Stimulated activated CD4-positive, alpha-beta T cell treated with anti-CD3 and anti-CD28 coated beads, Interleukin-12 subunit alpha, Interleukin-12 subunit beta, amount 100 ng/mL, for 4 hours (primary cell): ENCODE data around the gene HDAC6.
"Not testable (repeated sequence)": the region's sequence is repeated elsewhere in the genome, so short reads cannot be mapped to it uniquely, and the experiment has no call there.

Experiments used
- DNase-seq: peaks from one replicate; pipeline ENCODE4 v3.0.0-alpha.2; 2020

HDAC6 gene

GRCh38 chrX:48790477-48790876 is 11.4 kb upstream of the HDAC6 start:
- no peak for DNase-seq

DNA sequence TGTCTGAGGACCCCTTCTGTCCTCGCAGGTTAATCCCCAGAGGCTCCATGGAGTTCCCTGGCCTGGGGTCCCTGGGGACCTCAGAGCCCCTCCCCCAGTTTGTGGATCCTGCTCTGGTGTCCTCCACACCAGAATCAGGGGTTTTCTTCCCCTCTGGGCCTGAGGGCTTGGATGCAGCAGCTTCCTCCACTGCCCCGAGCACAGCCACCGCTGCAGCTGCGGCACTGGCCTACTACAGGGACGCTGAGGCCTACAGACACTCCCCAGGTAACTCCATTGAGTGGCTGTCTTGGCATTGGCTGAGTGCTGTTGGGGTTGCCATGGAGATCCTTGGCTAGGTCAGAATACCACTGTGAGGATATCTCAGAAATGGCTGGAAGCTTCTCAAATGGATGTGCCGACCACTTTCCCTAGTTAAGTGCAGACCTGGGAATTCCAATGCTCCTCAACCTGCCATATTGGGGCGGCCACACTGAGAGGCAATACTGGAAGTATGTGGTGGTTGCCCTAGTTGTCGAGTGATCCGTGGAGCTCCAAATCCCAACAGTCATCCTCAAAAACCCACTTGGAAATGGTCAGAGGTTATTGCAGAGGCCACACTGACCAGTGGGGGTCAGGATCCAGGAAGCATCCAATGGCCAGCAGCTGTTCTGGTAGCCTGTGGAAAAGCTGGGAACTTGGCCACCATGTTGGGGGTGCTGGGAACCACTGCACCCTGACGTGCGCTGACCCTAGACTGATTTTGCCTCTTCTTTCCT is 10.6 kb upstream of the HDAC6 start:
- no peak for DNase-seq

DNA sequence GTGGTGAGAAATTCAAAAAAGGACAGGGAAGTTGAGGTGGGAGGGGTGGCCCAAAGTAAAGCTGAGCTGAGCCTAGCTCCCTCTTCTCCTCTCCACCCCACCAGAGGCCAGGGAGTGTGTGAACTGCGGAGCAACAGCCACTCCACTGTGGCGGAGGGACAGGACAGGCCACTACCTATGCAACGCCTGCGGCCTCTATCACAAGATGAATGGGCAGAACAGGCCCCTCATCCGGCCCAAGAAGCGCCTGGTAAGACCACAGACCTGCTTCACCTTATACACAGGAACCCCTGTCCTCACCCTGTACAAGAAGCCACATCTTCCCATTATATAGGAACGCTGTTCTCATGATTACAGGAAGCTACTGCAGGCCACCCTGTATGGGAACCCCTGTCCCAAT is 9.6 kb upstream of the HDAC6 start:
- no peak for DNase-seq

DNA sequence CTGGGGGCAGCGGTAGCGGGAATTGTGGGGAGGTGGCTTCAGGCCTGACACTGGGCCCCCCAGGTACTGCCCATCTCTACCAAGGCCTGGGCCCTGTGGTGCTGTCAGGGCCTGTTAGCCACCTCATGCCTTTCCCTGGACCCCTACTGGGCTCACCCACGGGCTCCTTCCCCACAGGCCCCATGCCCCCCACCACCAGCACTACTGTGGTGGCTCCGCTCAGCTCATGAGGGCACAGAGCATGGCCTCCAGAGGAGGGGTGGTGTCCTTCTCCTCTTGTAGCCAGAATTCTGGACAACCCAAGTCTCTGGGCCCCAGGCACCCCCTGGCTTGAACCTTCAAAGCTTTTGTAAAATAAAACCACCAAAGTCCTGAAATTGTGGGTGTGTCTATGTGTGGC is 7.9 kb upstream of the HDAC6 start:
- no peak for DNase-seq

- no peak for DNase-seq
These were observed 7.4 kb upstream of the HDAC6 start for GRCh38 chrX:48794340-48794910.

GRCh38 chrX:48794911-48795515 is 6.9 kb upstream of the HDAC6 start:
- DNase-seq, result no peak

DNA sequence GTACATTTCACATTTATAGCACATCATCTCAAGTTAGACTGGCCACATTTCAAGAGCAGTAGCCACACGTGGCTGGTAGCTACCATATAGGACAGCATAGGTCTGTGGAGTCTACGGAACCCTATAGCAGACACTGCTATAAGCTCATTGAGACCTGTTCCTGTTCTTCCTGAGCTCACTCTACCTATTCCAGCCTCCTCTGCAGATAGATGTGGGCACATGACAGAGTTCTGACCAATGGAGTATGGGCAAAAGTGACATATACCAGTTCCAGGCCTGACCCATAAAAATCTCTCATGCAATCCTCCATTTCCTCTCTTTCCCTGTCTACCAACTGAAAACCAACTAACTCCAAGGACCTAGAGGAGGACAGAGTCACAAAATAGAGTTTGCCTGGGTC is 3.5 kb upstream of the HDAC6 start:
- no peak for DNase-seq

DNA sequence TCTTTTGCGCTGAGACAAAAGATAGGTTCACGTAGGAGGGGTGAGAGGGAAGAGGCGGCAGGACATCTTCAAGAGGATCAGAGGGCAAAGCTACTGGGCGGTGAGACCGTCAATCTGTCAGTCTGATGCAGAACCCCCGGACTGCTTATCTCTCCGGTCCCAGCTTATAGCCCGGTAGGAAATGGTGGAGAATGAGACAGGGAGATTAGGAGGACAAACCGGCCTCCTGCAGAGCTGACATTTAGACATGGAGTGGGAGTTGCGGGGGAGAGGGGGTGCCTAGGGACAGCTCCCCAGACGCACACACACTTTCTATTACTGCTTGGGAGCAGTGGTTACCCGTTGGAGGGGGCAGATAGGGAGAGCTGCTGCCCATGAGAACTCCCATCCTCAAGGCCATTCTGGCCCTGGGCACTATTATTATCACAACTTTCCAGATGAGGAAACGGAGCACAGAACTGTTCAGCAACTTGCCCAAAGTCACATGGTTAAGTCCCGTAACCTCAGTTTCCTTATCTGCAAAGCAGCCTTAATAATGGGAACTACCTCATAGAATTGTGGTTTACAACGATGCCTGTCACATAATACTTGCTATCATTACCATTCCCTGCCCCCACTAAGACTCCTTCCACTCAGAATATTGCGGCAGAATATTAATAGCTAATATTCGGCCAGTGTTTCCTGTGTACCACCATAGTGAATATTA is 1.1 kb upstream of the HDAC6 start:
- DNase-seq, result no peak

DNA sequence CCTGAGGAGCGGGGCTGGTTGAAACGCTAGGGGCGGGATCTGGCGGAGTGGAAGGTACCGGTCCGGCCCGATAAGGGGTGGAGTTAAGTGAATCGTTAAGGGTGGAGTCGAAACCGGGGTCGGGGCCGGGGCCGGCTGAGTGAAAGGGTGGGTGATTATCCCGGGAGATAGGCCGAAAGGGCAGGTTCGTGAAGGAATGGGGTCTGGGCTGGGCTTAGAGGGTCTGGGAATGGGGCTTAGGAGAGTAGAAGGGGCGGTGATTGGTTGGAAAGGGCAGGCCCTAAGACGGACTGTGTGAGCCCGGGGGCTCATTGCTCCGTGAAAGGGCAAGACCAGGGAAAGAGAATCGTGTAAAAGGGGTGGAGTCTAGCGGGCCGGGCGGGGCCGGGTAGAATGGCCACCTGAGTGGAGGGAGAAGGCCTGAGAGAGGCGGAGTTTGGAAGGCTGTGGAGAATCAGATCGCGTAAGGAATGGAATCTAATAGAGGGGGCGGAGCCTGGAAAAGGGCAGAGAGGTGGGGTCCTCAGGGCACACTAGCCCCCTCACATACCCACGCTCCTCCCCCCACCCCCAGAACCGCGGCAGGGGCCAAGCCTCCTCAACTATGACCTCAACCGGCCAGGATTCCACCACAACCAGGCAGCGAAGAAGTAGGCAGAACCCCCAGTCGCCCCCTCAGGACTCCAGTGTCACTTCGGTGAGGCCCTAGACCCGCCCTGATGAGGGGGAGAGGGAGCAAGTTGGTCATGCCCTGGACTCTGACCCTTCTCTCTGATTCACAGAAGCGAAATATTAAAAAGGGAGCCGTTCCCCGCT is 430 bp downstream of the HDAC6 start:
- DNase-seq, result peak; percentile 56

DNA sequence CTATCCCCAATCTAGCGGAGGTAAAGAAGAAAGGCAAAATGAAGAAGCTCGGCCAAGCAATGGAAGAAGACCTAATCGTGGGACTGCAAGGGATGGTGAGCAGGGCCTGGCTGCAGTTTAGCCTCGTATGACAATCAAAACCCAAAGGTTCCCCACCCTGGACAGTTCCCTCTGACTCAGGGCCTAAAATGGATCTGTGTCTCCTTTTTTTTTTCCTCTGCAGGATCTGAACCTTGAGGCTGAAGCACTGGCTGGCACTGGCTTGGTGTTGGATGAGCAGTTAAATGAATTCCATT is 986 bp downstream of the HDAC6 start:
- no peak for DNase-seq

DNA sequence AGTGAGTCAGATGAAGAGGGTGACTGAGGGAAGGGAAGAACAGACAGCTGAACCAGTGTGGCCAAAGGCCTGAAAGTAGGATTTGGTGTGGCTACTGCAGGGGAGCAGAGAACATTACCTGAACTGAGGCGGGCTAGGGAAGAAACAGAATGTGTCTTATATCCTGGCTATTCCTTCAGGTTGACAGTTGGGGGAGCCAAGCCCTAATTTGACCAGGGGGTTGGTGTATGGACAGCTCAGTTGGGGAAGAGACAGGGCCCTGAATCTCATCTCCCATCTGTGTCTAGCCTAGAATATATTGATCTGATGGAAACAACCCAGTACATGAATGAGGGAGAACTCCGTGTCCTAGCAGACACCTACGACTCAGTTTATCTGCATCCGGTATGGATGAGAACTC is 4.2 kb downstream of the HDAC6 start:
- DNase-seq, result no peak

- DNase-seq, result no peak
These were observed 11.8 kb downstream of the HDAC6 start for GRCh38 chrX:48813644-48814043.

DNA sequence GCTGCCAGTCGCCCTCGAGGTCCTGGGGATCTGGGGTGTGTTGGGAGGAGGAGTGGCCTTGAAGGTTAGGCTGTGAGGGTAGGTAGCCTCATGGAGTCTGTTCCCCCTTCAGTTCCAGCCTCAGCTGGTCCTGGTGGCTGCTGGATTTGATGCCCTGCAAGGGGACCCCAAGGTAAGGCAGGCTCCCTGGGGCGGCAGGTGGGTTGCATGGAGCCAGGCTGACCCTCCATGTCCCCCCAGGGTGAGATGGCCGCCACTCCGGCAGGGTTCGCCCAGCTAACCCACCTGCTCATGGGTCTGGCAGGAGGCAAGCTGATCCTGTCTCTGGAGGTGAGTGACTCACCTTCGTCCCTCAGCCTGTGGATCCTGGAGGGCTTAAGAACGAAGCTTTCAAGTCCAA is 12.9 kb downstream of the HDAC6 start:
- DNase-seq, result no peak

GRCh38 chrX:48815266-48815665 is 13.4 kb downstream of the HDAC6 start:
- DNase-seq, result no peak

GRCh38 chrX:48816014-48816810 is 14.3 kb downstream of the HDAC6 start:
- no peak for DNase-seq

DNA sequence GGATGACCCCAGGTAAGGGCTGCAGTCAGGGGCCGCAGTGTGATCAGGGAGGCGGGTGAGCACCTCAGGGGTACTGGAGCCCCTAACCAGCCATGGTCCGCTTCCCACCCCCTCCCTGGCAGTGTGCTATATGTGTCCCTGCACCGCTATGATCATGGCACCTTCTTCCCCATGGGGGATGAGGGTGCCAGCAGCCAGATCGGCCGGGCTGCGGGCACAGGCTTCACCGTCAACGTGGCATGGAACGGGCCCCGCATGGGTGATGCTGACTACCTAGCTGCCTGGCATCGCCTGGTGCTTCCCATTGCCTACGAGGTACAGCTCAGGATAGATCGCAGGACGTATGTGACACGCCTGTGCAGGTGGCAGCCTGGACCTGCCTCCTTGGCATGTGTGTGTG is 16.2 kb downstream of the HDAC6 start:
- DNase-seq, result no peak

- DNase-seq, result no peak
These were observed 17.0 kb downstream of the HDAC6 start for GRCh38 chrX:48818866-48819265.

DNA sequence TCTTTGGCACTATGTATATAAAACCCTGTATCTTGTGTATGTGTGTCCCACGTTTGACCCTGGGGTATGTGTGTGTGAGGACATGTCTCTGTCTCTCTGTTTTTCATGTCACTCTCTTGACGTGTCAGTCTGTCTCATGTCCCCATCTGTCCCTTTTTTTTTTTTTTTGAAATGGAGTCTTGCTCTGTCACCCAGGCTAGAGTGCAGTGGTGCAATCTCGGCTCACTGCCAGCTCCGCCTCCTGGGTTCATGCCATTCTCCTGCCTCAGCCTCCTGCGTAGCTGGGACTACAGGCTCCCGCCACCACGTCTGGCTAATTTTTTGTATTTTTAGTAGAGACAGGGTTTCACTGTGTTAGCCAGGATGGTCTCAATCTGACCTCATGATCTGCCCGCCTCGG is 17.5 kb downstream of the HDAC6 start:
- not testable (repeated sequence) for DNase-seq

DNA sequence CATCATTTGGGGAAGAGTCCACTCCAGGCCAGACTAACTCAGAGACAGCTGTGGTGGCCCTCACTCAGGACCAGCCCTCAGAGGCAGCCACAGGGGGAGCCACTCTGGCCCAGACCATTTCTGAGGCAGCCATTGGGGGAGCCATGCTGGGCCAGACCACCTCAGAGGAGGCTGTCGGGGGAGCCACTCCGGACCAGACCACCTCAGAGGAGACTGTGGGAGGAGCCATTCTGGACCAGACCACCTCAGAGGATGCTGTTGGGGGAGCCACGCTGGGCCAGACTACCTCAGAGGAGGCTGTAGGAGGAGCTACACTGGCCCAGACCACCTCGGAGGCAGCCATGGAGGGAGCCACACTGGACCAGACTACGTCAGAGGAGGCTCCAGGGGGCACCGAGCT is 21.2 kb downstream of the HDAC6 start:
- no peak for DNase-seq

- DNase-seq, result no peak
These were observed 22.2 kb downstream of the HDAC6 start for GRCh38 chrX:48824066-48824465.

- no peak for DNase-seq
These were observed 24.4 kb downstream of the HDAC6 start, which contains the start of gene ERAS for GRCh38 chrX:48826135-48826875. ERAS (plus strand) TSS chrX:48826513; CDS start chrX:48829124, 2,611 bp downstream.
